Measurements from ENCODE around the gene HSPB7.
A peak's percentile ranks its signal among the peaks of the same experiment; 100 is the strongest.
"Not testable (repeated sequence)": the region's sequence is repeated elsewhere in the genome, so short reads cannot be mapped to it uniquely, and the experiment has no call there.

Gene HSPB7

DNA sequence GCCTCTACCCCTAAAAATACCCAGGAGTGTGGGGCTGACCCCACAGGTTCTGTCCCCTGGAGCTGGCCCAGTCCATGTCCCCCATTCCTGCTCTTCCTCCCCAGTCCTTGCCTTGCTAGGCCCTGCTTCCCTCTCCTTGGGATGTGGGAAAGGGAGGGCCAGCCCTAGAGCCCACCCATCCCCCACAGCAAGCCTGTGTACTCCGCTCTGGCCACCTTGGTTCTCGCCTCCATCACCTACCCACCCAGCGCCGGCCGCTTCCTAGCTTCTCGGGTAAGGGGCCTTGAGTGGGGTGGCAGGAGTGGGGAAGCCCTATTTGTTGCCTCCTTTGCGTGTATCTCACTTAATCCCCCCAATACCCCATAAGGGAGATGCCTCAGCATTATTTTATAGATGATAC lies 32.5 kb upstream of the HSPB7 start:
- H3K4me3 ChIP-seq = no peak overlapping the region
- H3K36me3 ChIP-seq = no peaks in the 10 kb centered on the region
- H3K27ac ChIP-seq = no peak overlapping the region
- no peak overlapping the region for H3K9ac ChIP-seq
- H3K4me1 ChIP-seq = peaks cover 22% of the 10 kb centered on the region
- TF ChIP-seq Cebpa-rat (IDR thresholded peaks at IDR 0.05) = no peak
- H3K27me3 ChIP-seq = no peaks in the 10 kb centered on the region
- H4K20me1 ChIP-seq = no peaks in the 10 kb centered on the region
- H3K9me3 ChIP-seq = no peaks in the 10 kb centered on the region
- no peak overlapping the region for H3K4me2 ChIP-seq

GRCh38 chr1:16048573-16049189 lies 30.8 kb upstream of the HSPB7 start:
- H3K9ac ChIP-seq = peak overlapping the region; percentile 38; the same call in 1 of the 2 replicates

GRCh38 chr1:16047791-16048475 lies 30.1 kb upstream of the HSPB7 start:
- Histone ChIP-seq H3K27me3 (no peaks in the 10 kb centered on the region), H3K4me2 (peak overlapping the region; percentile 80; the same call in 1 of the 2 replicates), H4K20me1 (no peaks in the 10 kb centered on the region), H3K9me3 (no peaks in the 10 kb centered on the region), H3K36me3 (no peaks in the 10 kb centered on the region), H3K4me3 (no peak overlapping the region), H3K9ac (no peak overlapping the region), H3K4me1 (peaks cover 7% of the 10 kb centered on the region; the same call in 1 of the 2 replicates), H3K27ac (no peak overlapping the region)
- TF ChIP-seq Cebpa-rat (IDR thresholded peaks at IDR 0.05) = no peak

More at GRCh38 chr1:16048573-16049189, 30.8 kb upstream of the HSPB7 start:
- peaks cover 7% of the 10 kb centered on the region; the same call in 1 of the 2 replicates for H3K4me1 ChIP-seq
- H3K27ac ChIP-seq = 0 out of 2 replicates have a peak overlapping the region, but pooled peaks have one; percentile 9
- H4K20me1 ChIP-seq = no peaks in the 10 kb centered on the region
- no peaks in the 10 kb centered on the region for H3K27me3 ChIP-seq
- H3K4me3 ChIP-seq = peak overlapping the region; percentile 56
- TF ChIP-seq Cebpa-rat (IDR thresholded peaks at IDR 0.05) = no peak
- no peaks in the 10 kb centered on the region for H3K36me3 ChIP-seq
- peak overlapping the region; percentile 80 for H3K4me2 ChIP-seq
- no peaks in the 10 kb centered on the region for H3K9me3 ChIP-seq

DNA sequence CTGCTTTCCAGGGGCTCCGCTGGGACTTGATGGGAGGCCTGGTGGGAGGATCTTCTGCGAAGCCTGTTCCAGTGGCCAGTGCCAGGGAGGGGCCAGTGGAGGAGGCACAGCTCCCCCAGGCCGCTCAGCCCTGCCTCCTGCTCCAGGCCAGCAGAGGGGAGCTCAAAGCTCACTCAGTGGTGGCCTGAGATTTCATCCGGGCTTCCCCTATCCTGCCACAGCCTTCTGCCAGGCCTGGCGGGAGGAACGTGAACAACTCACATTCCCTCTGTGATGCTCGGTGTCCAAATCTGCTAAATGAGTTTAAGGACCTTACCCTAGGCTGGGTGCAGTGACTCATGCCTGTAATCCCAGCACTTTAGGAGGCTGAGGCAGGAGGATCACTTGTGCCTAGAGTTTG lies 29.0 kb upstream of the HSPB7 start:
- Histone ChIP-seq H3K4me1 (peaks cover 7% of the 10 kb centered on the region; the same call in 1 of the 2 replicates), H3K27ac (no peak overlapping the region), H3K9me3 (no peaks in the 10 kb centered on the region), H3K9ac (no peak overlapping the region), H4K20me1 (no peaks in the 10 kb centered on the region), H3K4me3 (no peak overlapping the region), H3K4me2 (no peak overlapping the region), H3K36me3 (no peaks in the 10 kb centered on the region), H3K27me3 (no peaks in the 10 kb centered on the region)
- TF ChIP-seq Cebpa-rat (IDR thresholded peaks at IDR 0.05) = no peak

DNA sequence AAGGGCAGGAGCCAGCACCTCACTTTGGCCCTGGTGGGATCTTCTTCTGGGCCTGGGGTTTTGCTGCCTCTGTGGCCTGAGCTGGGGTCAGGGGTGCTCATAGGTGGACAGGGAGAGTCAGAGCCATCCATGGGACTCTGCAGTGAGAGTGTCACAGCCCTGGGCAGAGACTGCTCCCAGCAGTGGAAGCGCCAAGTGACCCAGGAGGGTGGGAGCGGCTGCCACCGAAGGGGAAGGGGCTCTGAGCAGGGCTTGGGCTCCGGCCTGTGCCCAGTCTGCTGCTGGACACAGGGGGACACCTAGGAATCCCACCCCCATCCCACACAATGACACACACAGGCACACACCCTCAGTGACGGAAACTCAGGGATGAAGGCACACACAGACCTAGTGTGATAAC lies 26.1 kb upstream of the HSPB7 start:
- Histone ChIP-seq H3K4me3 (no peak overlapping the region), H4K20me1 (no peaks in the 10 kb centered on the region), H3K27ac (no peak overlapping the region), H3K9me3 (no peaks in the 10 kb centered on the region), H3K36me3 (no peaks in the 10 kb centered on the region), H3K27me3 (no peaks in the 10 kb centered on the region), H3K4me2 (no peak overlapping the region), H3K9ac (no peak overlapping the region), H3K4me1 (peaks cover 4% of the 10 kb centered on the region; the same call in 1 of the 2 replicates)
- TF ChIP-seq Cebpa-rat (IDR thresholded peaks at IDR 0.05) = no peak

DNA sequence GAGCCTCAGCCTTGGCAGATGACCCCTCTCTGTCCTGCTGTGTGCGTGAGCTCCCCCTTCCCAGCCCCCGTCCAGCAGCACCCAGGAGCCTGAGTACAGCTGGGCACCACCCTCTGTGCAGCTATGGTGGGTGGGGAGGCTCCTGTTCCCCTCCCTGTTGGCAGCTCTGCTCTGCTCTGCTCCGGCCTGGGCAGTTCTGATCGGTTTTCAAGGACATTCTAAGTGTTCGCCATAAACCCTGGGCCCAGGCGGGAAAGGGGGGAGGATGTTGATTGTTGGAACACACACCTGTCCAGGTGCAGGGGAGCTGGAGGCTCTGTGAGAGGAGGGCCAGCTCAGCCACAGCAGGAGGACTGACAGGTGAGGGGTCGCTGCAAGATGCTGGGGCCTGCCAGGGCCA lies 25.7 kb upstream of the HSPB7 start, which contains the start of gene CLCNKB:
TSS of gene CLCNKB (plus strand) at position 262 of the 400 bp plus-strand sequence. CDS start 711 bp downstream, outside the sequence.
- TF ChIP-seq Cebpa-rat (IDR thresholded peaks at IDR 0.05) = no peak
- Histone ChIP-seq H3K4me2 (no peak within 1 kb of the TSS), H3K36me3 (no peaks in the 10 kb centered on the region), H3K9me3 (no peaks in the 10 kb centered on the region), H3K27me3 (no peaks in the 10 kb centered on the region), H3K4me1 (no peaks in the 10 kb centered on the region), H3K4me3 (no peak within 1 kb of the TSS), H3K27ac (no peak within 1 kb of the TSS), H4K20me1 (no peaks in the 10 kb centered on the region), H3K9ac (no peak within 1 kb of the TSS)

GRCh38 chr1:16042654-16043053 lies 24.8 kb upstream of the HSPB7 start:
- not testable (repeated sequence) for H3K4me1 ChIP-seq, H3K36me3 ChIP-seq, H3K27me3 ChIP-seq, H3K9me3 ChIP-seq, H3K4me3 ChIP-seq, H4K20me1 ChIP-seq, H3K4me2 ChIP-seq, H3K9ac ChIP-seq, H3K27ac ChIP-seq

- H3K4me3 ChIP-seq = no peak overlapping the region
- no peak overlapping the region for H3K4me2 ChIP-seq
- H3K9me3 ChIP-seq = no peaks in the 10 kb centered on the region
- no peak overlapping the region for H3K27ac ChIP-seq
- H3K9ac ChIP-seq = no peak overlapping the region
- H4K20me1 ChIP-seq = no peaks in the 10 kb centered on the region
- TF ChIP-seq Cebpa-rat (IDR thresholded peaks at IDR 0.05) = no peak
- no peaks in the 10 kb centered on the region for H3K27me3 ChIP-seq
- no peaks in the 10 kb centered on the region for H3K4me1 ChIP-seq
- no peaks in the 10 kb centered on the region for H3K36me3 ChIP-seq
These were observed 24.3 kb upstream of the HSPB7 start for GRCh38 chr1:16042096-16042495.

DNA sequence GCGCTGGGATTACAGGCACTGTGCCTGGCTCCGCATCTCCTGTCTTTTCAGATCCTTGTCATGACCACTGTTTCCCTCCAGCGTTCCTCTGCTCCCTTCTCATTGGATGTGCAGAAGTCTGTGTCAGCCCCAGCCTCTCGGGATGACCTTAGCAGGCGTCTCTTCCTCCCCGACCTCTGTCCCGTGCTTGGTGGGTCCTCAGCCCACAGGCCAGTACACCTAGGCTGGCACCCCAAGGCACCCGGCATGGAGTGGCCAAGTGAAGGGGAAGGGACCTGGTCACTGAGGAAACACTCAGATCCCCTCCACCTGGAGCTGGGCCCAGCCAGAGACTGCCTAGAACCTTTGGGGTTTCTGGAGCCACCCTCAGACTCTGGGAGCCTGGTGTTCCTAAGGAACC lies 23.4 kb upstream of the HSPB7 start:
- Histone ChIP-seq H4K20me1 (no peaks in the 10 kb centered on the region), H3K4me2 (no peak overlapping the region), H3K27me3 (no peaks in the 10 kb centered on the region), H3K36me3 (no peaks in the 10 kb centered on the region), H3K9me3 (no peaks in the 10 kb centered on the region), H3K27ac (no peak overlapping the region), H3K4me1 (no peaks in the 10 kb centered on the region), H3K9ac (no peak overlapping the region), H3K4me3 (no peak overlapping the region)
- no peak for TF ChIP-seq Cebpa-rat (IDR thresholded peaks at IDR 0.05)

DNA sequence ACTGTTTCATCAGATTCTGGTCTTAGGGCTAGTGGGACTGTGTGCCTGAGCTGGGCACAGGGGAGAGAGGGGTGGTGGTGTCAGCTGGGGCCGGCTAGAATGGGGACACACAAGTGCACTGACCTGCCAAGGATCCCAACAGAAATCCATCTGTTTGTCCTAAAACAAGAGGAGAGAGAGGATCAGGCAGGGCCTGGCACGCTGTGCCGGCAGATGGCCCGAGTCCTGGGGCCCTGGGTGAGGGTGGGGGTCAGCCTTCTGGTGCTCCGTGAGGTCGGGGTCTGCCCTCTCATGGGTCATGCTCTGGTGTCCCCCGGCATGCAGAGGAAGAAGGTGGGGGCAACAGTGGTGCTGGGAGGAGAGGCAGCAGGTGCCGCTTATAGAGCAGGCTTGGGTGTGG lies 22.0 kb upstream of the HSPB7 start:
- H3K9me3 ChIP-seq, H3K4me2 ChIP-seq: not testable (repeated sequence)

More for the DNA sequence above, 22.0 kb upstream of the HSPB7 start:
- H3K4me3 ChIP-seq, H4K20me1 ChIP-seq, H3K4me1 ChIP-seq, H3K36me3 ChIP-seq, H3K27me3 ChIP-seq, H3K27ac ChIP-seq, H3K9ac ChIP-seq: not testable (repeated sequence)
